ENCODE results near the gene SNTG2. TPM values are rescaled to one million over a fixed set of nuclear protein-coding genes. Genes with fewer than 3 reads are reported as not detected.
A peak's percentile ranks its signal among the peaks of the same experiment; 100 is the strongest.

SNTG2 gene
- polyA plus RNA-seq, 1 experiment = 0.31 TPM

GRCh38 chr2:951224-952006 is 766 bp downstream of the SNTG2 start:
- Histone ChIP-seq H3K27me3 (ENCODE audit: control insufficient read depth, insufficient read depth, low read length) (0 out of 2 replicates have a peak, but pooled peaks cover 1% of the 10 kb centered on the region), H3K36me3 (ENCODE audit: control insufficient read depth, insufficient read depth, low read length) (no peaks in the 10 kb centered on the region), H3K4me3 (ENCODE audit: low read depth, low read length) (peak overlapping the region; percentile 59)
- ChIA-PET CTCF (interaction anchor here (4.9 kb wide), 1 partner anchor 593 kb away, joined by 50 read pairs; no protein-coding TSS in a partner anchor), POLR2A (no interaction called here)
- TF ChIP-seq CTCF (IDR thresholded peaks at IDR 0.05; ENCODE audit: insufficient read depth, low read depth, low read length) = no peak
- DNase-seq (ENCODE audit: low read depth) = no peak

- ChIA-PET POLR2A (no interaction called here), CTCF (interaction anchor here (0.6 to 4.9 kb wide), 7 partner anchors 149 to 598 kb away, joined by 3 to 50 read pairs (median 11); no protein-coding TSS in a partner anchor)
- Histone ChIP-seq H3K36me3 (ENCODE audit: control insufficient read depth, insufficient read depth, low read length) (no peaks in the 10 kb centered on the region), H3K27me3 (ENCODE audit: control insufficient read depth, insufficient read depth, low read length) (0 out of 2 replicates have a peak, but pooled peaks cover 1% of the 10 kb centered on the region), H3K4me3 (ENCODE audit: low read depth, low read length) (no peak overlapping the region)
- no peak for TF ChIP-seq CTCF (IDR thresholded peaks at IDR 0.05; ENCODE audit: insufficient read depth, low read depth, low read length)
- DNase-seq (ENCODE audit: low read depth) = no peak
These were observed 2.8 kb downstream of the SNTG2 start for GRCh38 chr2:953408-953807.

GRCh38 chr2:953975-954686 is 3.5 kb downstream of the SNTG2 start:
- 0 out of 2 replicates have a peak, but pooled peaks cover 1% of the 10 kb centered on the region for H3K27me3 ChIP-seq (ENCODE audit: control insufficient read depth, insufficient read depth, low read length)
- DNase-seq (ENCODE audit: low read depth) = peak; percentile 9
- H3K36me3 ChIP-seq (ENCODE audit: control insufficient read depth, insufficient read depth, low read length) = no peaks in the 10 kb centered on the region
- TF ChIP-seq CTCF (IDR thresholded peaks at IDR 0.05; ENCODE audit: insufficient read depth, low read depth, low read length) = peak; percentile 49
- POLR2A ChIA-PET = no interaction called here
- no peak overlapping the region for H3K4me3 ChIP-seq (ENCODE audit: low read depth, low read length)
- CTCF ChIA-PET = interaction anchor here (0.7 to 4.9 kb wide), 15 partner anchors 9 to 863 kb away, joined by 3 to 50 read pairs (median 4); no protein-coding TSS in a partner anchor

- DNase-seq (ENCODE audit: low read depth) = no peak
- ChIA-PET POLR2A (no interaction called here), CTCF (interaction anchor here (0.7 to 4.9 kb wide), 13 partner anchors 8 to 862 kb away, joined by 3 to 50 read pairs (median 4); no protein-coding TSS in a partner anchor)
- Histone ChIP-seq H3K27me3 (ENCODE audit: control insufficient read depth, insufficient read depth, low read length) (peaks cover 1% of the 10 kb centered on the region; the same call in 1 of the 2 replicates), H3K36me3 (ENCODE audit: control insufficient read depth, insufficient read depth, low read length) (no peaks in the 10 kb centered on the region), H3K4me3 (ENCODE audit: low read depth, low read length) (no peak overlapping the region)
- no peak for TF ChIP-seq CTCF (IDR thresholded peaks at IDR 0.05; ENCODE audit: insufficient read depth, low read depth, low read length)
These were observed 4.0 kb downstream of the SNTG2 start for GRCh38 chr2:954687-955000.

All from BJ (cell line).